Skin epidermis (tissue), 12 donors: ENCODE data around the gene MAP1S.
"Not testable (repeated sequence)": the region's sequence is repeated elsewhere in the genome, so short reads cannot be mapped to it uniquely, and the experiment has no call there.

Experiments
- H3K27ac ChIP-seq, 21 experiments: fragments of 200-600 bp; sonication (generic) in 11 of 21; one replicate each; pipeline ENCODE4 v1.5.0; 2020; ENCODE audit warnings: mild to moderate bottlenecking in 3 of 21, inconsistent platforms in 2 of 21, moderate library complexity in 2 of 21
- H3K4me3 ChIP-seq, 7 experiments: fragments of 200-600 bp; sonication (generic) in 2 of 7; one replicate each; pipeline ENCODE4 v1.5.0; 2020; ENCODE audit warnings: inconsistent platforms in 2 of 7, mild to moderate bottlenecking in 2 of 7, moderate library complexity in 1 of 7

The MAP1S gene

DNA sequence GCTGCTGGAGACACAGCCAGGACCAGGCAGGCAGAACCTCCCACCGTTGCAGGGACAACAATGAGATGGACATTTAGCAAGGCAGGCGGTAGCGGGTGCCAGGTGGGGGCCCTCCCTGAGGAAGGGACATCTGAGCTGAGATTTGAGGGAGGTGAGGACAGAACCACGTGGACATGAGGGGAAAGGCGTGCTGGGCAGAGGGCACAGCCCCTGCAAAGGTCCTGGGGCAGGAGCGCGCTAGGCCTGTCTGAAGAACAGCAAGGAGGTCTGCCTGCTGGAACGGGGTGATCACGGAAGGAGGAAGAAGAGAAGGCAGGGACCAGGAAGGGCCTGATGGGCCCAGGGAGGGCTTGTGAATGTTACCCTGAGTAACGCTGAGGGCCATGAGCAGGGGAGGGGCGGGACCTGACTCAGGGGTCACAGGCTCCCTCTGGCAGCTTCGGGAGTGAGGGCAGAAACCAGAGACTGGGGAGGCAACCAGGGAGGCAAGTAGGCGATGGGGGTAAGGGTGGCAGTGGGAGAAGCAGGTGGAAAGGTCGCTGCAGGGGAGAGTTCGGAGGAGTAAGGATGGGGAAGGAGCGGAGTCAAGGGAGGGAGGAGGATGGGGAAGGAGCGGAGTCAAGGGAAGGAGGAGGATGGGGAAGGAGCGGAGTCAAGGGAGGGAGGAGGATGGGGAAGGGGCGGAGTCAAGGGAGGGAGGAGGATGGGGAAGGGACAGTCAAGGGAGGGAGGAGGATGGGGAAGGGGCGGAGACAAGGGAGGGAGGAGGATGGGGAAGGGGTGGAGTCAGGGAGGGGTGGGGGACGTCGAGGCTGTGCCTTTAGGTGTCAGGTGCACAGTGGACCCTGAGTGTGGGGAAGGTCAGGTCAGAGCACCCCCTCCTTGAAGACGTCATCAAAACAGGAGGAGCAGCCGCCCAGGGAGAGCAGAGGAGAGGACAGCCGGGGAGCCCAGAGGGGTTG is 60.0 kb downstream of the MAP1S start:
- Histone ChIP-seq H3K27ac (peak overlapping the region in 1 of 21 experiments; percentile 48), H3K4me3 (peak overlapping the region in 2 of 7 experiments; percentile 9 to 11)

DNA sequence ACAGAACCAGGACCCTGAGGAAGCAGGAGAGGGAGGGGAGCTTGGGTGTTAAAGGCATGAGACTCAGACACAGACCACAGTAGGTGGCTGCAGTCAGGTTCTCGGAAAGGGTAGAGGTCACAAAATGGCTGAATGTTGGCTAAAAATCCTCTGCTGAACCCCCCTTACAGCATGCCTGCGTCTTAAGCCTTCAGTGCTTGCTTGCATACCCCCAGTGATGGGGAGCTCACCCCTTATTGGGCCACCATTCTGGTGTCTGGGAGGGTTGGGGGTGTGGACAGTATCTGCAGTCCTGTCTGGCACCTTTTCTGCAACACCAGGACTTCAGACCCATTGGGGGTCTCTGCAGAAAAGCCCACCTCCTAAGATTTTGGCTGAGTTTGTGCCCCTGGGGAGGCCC is 61.5 kb downstream of the MAP1S start:
- H3K27ac ChIP-seq: no peak overlapping the region
- no peak overlapping the region for H3K4me3 ChIP-seq

DNA sequence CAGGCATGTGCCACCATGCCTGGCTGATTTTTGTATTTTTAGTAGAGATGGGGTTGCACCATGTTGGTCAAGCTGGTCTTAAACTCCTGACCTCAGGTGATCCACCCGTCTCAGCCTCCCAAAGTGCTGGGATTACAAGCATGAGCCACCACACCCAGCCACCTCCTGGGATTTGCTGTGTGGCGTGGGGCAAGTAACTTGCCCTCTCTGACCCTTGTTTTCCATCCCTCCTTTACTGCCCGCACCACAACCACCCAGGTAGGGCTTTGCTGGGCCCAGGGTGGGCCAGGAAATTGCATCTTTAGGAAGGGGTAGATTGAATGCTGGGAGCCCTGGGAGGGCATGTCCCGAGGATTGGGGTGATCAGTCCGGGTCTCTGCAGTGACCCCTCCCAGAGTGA is 64.4 kb downstream of the MAP1S start:
- not testable (repeated sequence) for H3K27ac ChIP-seq, H3K4me3 ChIP-seq
